ENCODE measurements around the gene LINGO1. TPM values are rescaled to one million over a fixed set of nuclear protein-coding genes. Genes with fewer than 3 reads are reported as not detected.

LINGO1 gene
- total and polyA plus RNA-seq, 2 of the 8 experiments (the other 6 are each of a cell fraction or from before 2014, with no cell fraction given), result 57.1 to 114 TPM

DNA sequence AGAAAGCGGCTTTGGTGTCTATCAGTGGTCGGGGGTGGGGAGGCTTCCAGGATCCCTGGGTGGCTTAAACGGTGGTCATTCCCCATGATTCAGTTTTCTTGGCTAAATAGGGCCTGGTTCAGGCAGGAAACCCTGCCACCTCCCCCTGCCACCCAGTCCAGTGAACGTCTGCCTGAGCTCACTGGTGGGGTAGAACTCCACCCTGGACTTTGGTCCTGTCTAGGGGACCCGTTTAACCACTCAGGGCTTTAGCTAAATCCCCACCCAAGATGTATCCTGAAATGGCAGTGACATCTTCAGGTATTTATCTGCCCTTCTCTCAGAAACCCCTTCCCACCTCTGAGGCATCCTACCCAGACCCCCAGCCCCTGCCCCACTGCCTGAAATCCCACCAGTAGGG is 30.5 kb upstream of the LINGO1 start:
- Histone ChIP-seq H2BK12ac (ENCODE audit: low read depth, low read length) (peak overlapping the region; percentile 71; the same call in 1 of the 2 replicates), H3K79me1 (ENCODE audit: low read depth, low read length) (no peaks in the 10 kb centered on the region), H3K9me3 (ENCODE audit: insufficient read depth in 2 of 2, low read depth in 1 of 2, low read length in 1 of 2) (no peaks in the 10 kb centered on the region), H2BK15ac (ENCODE audit: low read length) (peak overlapping the region; percentile 63), H2BK120ac (replicated peaks; ENCODE audit: low read depth, low read length) (no peak overlapping the region), H4K91ac (replicated peaks; ENCODE audit: insufficient read length, low read length) (peak overlapping the region; percentile 76), H3K14ac (ENCODE audit: insufficient read length) (no peak overlapping the region), H3K18ac (ENCODE audit: extremely low read depth, low read length) (peak overlapping the region; percentile 19; the same call in 1 of the 2 replicates), H3K79me2 (ENCODE audit: control insufficient read depth in 1 of 2, insufficient read depth in 2 of 2, low read length in 2 of 2) (no peaks in the 10 kb centered on the region), H4K5ac (ENCODE audit: insufficient read length, low read depth, low read length) (no peak overlapping the region), H3K27me3 (replicated peaks in 1 of 4; ENCODE audit: control insufficient read depth in 3 of 4, extremely low read depth in 1 of 4, insufficient read depth in 3 of 4, low read length in 3 of 4) (no peaks in the 10 kb centered on the region), H3K56ac (replicated peaks; ENCODE audit: insufficient read length, low read depth, low read length) (no peak overlapping the region), H2BK5ac (ENCODE audit: low read depth, low read length) (peak overlapping the region; percentile 77; the same call in 1 of the 2 replicates), H3K4me3 (ENCODE audit: extremely low read depth in 1 of 4, insufficient read depth in 2 of 4, low read depth in 3 of 4, low read length in 4 of 4) (no peak overlapping the region), H3K4me2 (ENCODE audit: insufficient read depth in 1 of 2, low read depth in 2 of 2, low read length in 2 of 2) (no peak overlapping the region), H3K27ac (ENCODE audit: low read depth, low read length) (no peak overlapping the region), H3K4ac (replicated peaks; ENCODE audit: insufficient read length, low read depth, low read length) (no peak overlapping the region), H2AK5ac (ENCODE audit: low read depth, low read length) (no peak overlapping the region), H2AFZ (ENCODE audit: low read length) (no peak overlapping the region), H3K23me2 (ENCODE audit: low read depth, low read length) (no peaks in the 10 kb centered on the region), H3K36me3 (ENCODE audit: control insufficient read depth in 2 of 4, insufficient read depth in 4 of 4, low read length in 3 of 4) (no peaks in the 10 kb centered on the region), H4K8ac (ENCODE audit: extremely low read depth, insufficient read depth, low read length) (peak overlapping the region; percentile 82; the same call in 1 of the 2 replicates), H4K20me1 (replicated peaks in 1 of 2; ENCODE audit: control insufficient read depth in 1 of 2, insufficient read depth in 2 of 2, low read length in 2 of 2) (no peaks in the 10 kb centered on the region), H3K23ac (ENCODE audit: insufficient read length) (no peak overlapping the region), H2BK20ac (ENCODE audit: low read length) (peak overlapping the region; percentile 40; the same call in 1 of the 2 replicates), H3K9ac (replicated peaks in 1 of 4; ENCODE audit: extremely low read depth in 1 of 4, low read depth in 3 of 4, low read length in 3 of 4) (no peak overlapping the region), H3K4me1 (replicated peaks in 1 of 4; ENCODE audit: control insufficient read depth in 3 of 4, insufficient read depth in 4 of 4, low read length in 3 of 4) (peaks cover 0 to 14% (median 10%) of the 10 kb centered on the region in 4 experiments; a peak in 5 of 7 replicates)
- ChIA-PET POLR2A (ENCODE audit: partially characterized antibody) (no interaction called here), CTCF (ENCODE audit: partially characterized antibody) (interaction anchor here (0.9 to 19.2 kb wide), 13 partner anchors 8 to 158 kb away, joined by 3 to 361 read pairs (median 7); partner anchors contain the start of gene LINGO1)
- no peak for DNase-seq (ENCODE audit: low read depth in 1 of 2, low spot score in 2 of 2)
- WGBS, 2 experiments (ENCODE audit: extremely low coverage in 1 of 2, insufficient coverage in 1 of 2, insufficient read length in 1 of 2, insufficient replicate concordance in 2 of 2, low coverage in 1 of 2, low lambda C conversion rate in 2 of 2, missing lambda C conversion rate in 1 of 2), result 78% methylated on average over 5 of the region's 5 CpGs; no CpG with 5 or more reads in 1 of the 2 experiments
- no peak for FAIRE-seq
- TF ChIP-seq CTBP2 (IDR thresholded peaks at IDR 0.05; ENCODE audit: borderline replicate concordance, insufficient read depth, insufficient read length, low read length) (no peak), EP300 (IDR thresholded peaks at IDR 0.05; ENCODE audit: borderline replicate concordance in 1 of 2, low read depth in 2 of 2, low read length in 2 of 2) (no peak), YY1 (IDR thresholded peaks at IDR 0.05; ENCODE audit: low read depth, low read length) (no peak), ASH2L (IDR thresholded peaks at IDR 0.05; ENCODE audit: low read length) (no peak), MAFK (IDR thresholded peaks at IDR 0.05; ENCODE audit: low read depth, low read length) (no peak), POLR2AphosphoS5 (IDR thresholded peaks at IDR 0.05; ENCODE audit: low read depth, low read length) (no peak), SAP30 (IDR thresholded peaks at IDR 0.05; ENCODE audit: insufficient read depth, insufficient replicate concordance, low read length) (no peak), SIN3A (conservative IDR thresholded peaks at IDR 0.05 in 1 of 2, IDR thresholded peaks at IDR 0.05 in 1 of 2; ENCODE audit: low read depth in 1 of 2, low read length in 2 of 2) (no peak), CHD1 (IDR thresholded peaks at IDR 0.05; ENCODE audit: low read depth, low read length) (no peak), SIX5 (IDR thresholded peaks at IDR 0.05; ENCODE audit: low read depth, low read length) (no peak)
- TF ChIP-seq, protein P1, sequence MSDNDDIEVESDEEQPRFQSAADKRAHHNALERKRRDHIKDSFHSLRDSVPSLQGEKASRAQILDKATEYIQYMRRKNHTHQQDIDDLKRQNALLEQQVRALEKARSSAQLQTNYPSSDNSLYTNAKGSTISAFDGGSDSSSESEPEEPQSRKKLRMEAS (IDR thresholded peaks at IDR 0.05), result no peak

Measured in H1 (cell line).